GM12864 (cell line): Measurements from ENCODE around the gene DIAPH2.

Source experiments
- DNase-seq: peaks from one replicate; pipeline ENCODE4 v3.0.0-alpha.2; 2011; ENCODE audit warnings: low read depth
- H3K4me3 ChIP-seq: 2 replicates; pipeline ENCODE4 v1.5.1; 2011; ENCODE audit warnings: mild to moderate bottlenecking, low read depth, low read length, control low read depth
- TF ChIP-seq, protein P1 (sequence below): IDR thresholded peaks from 2 replicates; pipeline ENCODE4 v1.5.1; 2011; ENCODE audit warnings: low read depth, mild to moderate bottlenecking, moderate library complexity, low read length, control low read depth, inconsistent platforms; ENCODE audit errors: missing control alignments

Gene DIAPH2

DNA sequence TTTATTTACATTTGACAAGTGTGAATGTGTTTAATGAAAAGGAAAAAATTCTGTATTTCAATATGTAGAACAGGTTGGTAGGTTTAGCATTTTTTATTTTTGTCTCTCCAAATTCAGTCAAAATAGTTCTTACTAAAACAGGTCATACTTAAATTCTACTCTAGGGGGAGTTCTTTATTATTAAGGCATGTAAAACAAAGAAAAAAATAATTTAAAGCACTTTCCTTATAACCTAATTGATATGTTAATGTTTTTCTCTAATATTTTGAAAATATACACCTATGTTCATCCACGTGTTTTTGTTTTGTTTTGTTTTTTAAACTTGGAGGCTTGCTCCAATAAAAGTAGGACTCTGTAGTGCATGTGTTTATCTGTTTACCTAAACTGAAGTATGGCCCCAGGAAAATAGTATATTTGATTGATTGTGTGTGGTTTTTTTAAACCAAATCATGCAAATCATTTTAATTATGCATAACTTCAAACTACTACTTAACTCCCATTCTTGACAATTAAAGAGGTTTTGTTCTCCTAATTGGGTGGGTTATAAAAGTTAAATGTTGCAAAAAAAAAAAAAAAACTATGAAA, 761.7 kb downstream of the DIAPH2 start:
- no peak overlapping the region for H3K4me3 ChIP-seq
- TF ChIP-seq, protein P1, sequence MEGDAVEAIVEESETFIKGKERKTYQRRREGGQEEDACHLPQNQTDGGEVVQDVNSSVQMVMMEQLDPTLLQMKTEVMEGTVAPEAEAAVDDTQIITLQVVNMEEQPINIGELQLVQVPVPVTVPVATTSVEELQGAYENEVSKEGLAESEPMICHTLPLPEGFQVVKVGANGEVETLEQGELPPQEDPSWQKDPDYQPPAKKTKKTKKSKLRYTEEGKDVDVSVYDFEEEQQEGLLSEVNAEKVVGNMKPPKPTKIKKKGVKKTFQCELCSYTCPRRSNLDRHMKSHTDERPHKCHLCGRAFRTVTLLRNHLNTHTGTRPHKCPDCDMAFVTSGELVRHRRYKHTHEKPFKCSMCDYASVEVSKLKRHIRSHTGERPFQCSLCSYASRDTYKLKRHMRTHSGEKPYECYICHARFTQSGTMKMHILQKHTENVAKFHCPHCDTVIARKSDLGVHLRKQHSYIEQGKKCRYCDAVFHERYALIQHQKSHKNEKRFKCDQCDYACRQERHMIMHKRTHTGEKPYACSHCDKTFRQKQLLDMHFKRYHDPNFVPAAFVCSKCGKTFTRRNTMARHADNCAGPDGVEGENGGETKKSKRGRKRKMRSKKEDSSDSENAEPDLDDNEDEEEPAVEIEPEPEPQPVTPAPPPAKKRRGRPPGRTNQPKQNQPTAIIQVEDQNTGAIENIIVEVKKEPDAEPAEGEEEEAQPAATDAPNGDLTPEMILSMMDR, result no peak
- DNase-seq, result no peak

DNA sequence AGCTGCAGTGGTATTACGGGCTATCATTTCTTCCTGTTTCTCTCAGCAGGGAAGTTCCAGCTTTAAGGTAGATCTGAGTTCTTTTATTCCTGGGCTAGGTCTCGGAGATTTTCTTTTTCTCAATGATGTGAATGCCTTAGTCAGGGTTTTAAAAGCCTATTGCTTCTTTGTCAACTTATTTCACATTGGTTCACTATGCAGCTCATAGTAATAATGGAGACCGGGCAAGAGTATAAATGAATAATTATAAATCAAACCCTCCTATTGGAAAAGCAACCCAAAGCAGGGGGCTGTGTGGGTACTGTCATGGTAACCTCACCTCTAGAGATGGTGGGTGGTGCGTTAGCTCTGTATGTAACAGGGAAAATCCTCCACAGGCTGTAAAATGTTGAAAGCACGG, 762.7 kb downstream of the DIAPH2 start:
- no peak for DNase-seq
- no peak overlapping the region for H3K4me3 ChIP-seq
- TF ChIP-seq, protein P1, result no peak

DNA sequence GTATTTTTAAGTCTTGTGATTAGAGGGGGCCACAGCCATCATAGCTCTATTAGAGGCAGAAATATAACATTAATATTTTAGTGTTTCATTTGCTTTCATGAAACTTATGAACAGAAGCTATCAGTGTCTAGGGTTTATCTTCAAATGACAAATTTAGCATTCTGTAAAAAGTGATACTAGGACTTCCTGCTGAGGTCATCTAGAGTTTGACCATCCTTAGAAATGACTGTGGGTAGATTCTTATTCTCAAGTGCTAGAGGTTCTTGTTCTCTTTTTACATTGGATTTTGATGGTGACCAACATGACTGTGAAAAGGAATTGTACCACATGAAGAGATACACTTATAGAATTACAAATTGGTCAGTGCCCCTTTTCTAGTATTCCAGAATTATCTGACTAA, 767.6 kb downstream of the DIAPH2 start:
- TF ChIP-seq, protein P1, result no peak
- H3K4me3 ChIP-seq, result no peak overlapping the region
- no peak for DNase-seq

DNA sequence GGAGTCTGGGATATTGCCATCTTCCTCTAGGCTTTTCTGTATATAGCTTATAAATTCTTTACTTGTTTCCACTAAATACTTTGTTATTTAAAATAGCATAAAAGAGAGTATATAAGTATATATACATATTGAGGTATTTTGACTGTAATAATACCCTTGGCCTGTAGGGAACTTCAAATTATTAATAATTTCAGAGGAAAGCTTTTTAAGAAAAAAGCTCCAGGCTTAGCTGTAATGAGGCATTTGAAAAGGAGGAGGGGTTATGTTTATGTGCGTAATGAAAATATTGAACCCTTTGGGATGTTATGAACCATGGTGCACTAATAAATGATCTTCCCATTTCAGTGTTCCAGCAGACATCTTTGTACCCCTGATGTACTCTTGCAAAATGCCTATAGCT, 777.1 kb downstream of the DIAPH2 start:
- DNase-seq, result no peak
- TF ChIP-seq, protein P1, result no peak
- H3K4me3 ChIP-seq, result no peak overlapping the region

DNA sequence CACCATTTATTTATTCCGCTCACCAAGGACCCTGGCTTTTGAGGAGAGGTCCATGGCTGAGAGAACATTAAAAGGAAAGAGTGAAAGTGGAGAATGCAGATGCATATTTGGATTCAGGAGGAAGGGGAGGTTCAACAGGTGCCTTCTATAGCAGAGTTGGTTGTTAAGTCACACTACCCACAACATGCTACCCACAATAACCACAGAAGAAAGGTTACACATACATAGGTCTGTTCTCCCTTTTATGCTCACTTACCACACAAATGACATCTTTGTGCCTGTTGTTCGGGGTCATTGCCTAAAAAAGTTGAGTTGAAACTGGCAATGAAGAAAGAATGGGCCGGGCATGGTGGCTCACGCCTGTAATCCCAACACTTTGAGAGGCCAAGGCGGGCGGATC, 786.4 kb downstream of the DIAPH2 start:
- DNase-seq, result no peak
- TF ChIP-seq, protein P1, result no peak
- no peak overlapping the region for H3K4me3 ChIP-seq

DNA sequence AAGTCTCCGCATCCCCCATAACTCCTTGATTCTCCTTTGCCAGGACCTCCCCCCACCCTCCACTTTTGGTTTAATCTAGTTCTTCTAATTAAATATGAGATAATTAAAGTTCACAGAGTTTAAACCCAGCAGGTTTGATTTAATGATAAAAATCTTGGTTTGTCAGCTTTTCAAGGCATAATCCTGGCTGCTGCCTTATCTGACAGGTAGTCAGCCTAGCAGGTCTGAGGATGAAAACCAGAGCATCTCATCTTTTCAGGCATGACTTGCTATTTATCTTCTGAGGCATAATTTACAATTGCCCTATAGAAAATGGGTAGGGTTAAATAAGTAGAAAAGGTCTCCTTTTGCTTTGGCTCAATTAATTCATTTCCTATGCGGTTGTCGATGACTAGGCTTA, 790.3 kb downstream of the DIAPH2 start:
- DNase-seq, result no peak
- TF ChIP-seq, protein P1, result no peak
- no peak overlapping the region for H3K4me3 ChIP-seq
